ENCODE results near the gene SLC25A15. TPM values are rescaled to one million over a fixed set of nuclear protein-coding genes. Genes with fewer than 3 reads are reported as not detected.

Gene SLC25A15
- total RNA-seq, 2 donors from 2014 or later, result 7.7 to 12.6 TPM

GRCh38 chr13:40776681-40777165 is 12.7 kb upstream of the SLC25A15 start:
- ATAC-seq (ENCODE audit: insufficient number of reproducible peaks, low FRiP score, low read depth) (no peak), DNase-seq (ENCODE audit: low spot score) (no peak)
- no peaks in the 10 kb centered on the region for H3K36me3 ChIP-seq
- H3K9me3 ChIP-seq, result no peaks in the 10 kb centered on the region
- H3K4me1 ChIP-seq (ENCODE audit: control insufficient read depth in 1 of 2, low read depth in 2 of 2), result peaks cover 0 to 8% of the 10 kb centered on the region in 2 donors
- H3K27me3 ChIP-seq (replicated peaks; ENCODE audit: insufficient read depth), result no peaks in the 10 kb centered on the region
- H3K27ac ChIP-seq, result no peak overlapping the region
- peak overlapping the region; percentile 57 for H3K4me3 ChIP-seq
- no peak for TF ChIP-seq CTCF (IDR thresholded peaks at IDR 0.05)

GRCh38 chr13:40777166-40777808 is 12.1 kb upstream of the SLC25A15 start:
- Histone ChIP-seq H3K27me3 (replicated peaks; ENCODE audit: insufficient read depth) (no peaks in the 10 kb centered on the region), H3K4me1 (ENCODE audit: control insufficient read depth in 1 of 2, low read depth in 2 of 2) (peaks cover 0 to 8% of the 10 kb centered on the region in 2 donors), H3K4me3 (peak overlapping the region; percentile 57), H3K27ac (no peak overlapping the region), H3K36me3 (no peaks in the 10 kb centered on the region), H3K9me3 (no peaks in the 10 kb centered on the region)
- DNase-seq (ENCODE audit: low spot score), result no peak
- peak; percentile 65 for TF ChIP-seq CTCF (IDR thresholded peaks at IDR 0.05)
- ATAC-seq (ENCODE audit: insufficient number of reproducible peaks, low FRiP score, low read depth), result peak; percentile 59

- DNase-seq (ENCODE audit: low spot score) (no peak), ATAC-seq (ENCODE audit: insufficient number of reproducible peaks, low FRiP score, low read depth) (peak; percentile 2)
- H3K4me3 ChIP-seq, result no peak overlapping the region
- TF ChIP-seq CTCF (IDR thresholded peaks at IDR 0.05), result no peak
- peaks cover 0 to 8% of the 10 kb centered on the region in 2 donors for H3K4me1 ChIP-seq (ENCODE audit: control insufficient read depth in 1 of 2, low read depth in 2 of 2)
- H3K27ac ChIP-seq, result no peak overlapping the region
- no peaks in the 10 kb centered on the region for H3K9me3 ChIP-seq
- H3K27me3 ChIP-seq (replicated peaks; ENCODE audit: insufficient read depth), result no peaks in the 10 kb centered on the region
- H3K36me3 ChIP-seq, result no peaks in the 10 kb centered on the region
These were observed 11.6 kb upstream of the SLC25A15 start for GRCh38 chr13:40777809-40778175.

GRCh38 chr13:40779049-40779448 is 10.4 kb upstream of the SLC25A15 start:
- ATAC-seq (ENCODE audit: insufficient number of reproducible peaks, low FRiP score, low read depth) (no peak), DNase-seq (ENCODE audit: low spot score) (no peak)
- H3K4me1 ChIP-seq (ENCODE audit: control insufficient read depth in 1 of 2, low read depth in 2 of 2), result peaks cover 0 to 8% of the 10 kb centered on the region in 2 donors
- H3K27me3 ChIP-seq (replicated peaks; ENCODE audit: insufficient read depth), result no peaks in the 10 kb centered on the region
- H3K9me3 ChIP-seq, result no peaks in the 10 kb centered on the region
- no peak overlapping the region for H3K4me3 ChIP-seq
- no peaks in the 10 kb centered on the region for H3K36me3 ChIP-seq
- TF ChIP-seq CTCF (IDR thresholded peaks at IDR 0.05), result no peak
- H3K27ac ChIP-seq, result no peak overlapping the region

GRCh38 chr13:40779796-40780285 is 9.6 kb upstream of the SLC25A15 start:
- Histone ChIP-seq H3K36me3 (no peaks in the 10 kb centered on the region), H3K4me3 (no peak overlapping the region), H3K27ac (no peak overlapping the region), H3K27me3 (replicated peaks; ENCODE audit: insufficient read depth) (no peaks in the 10 kb centered on the region), H3K4me1 (ENCODE audit: control insufficient read depth in 1 of 2, low read depth in 2 of 2) (peaks cover 0 to 8% of the 10 kb centered on the region in 2 donors), H3K9me3 (no peaks in the 10 kb centered on the region)
- no peak for ATAC-seq (ENCODE audit: insufficient number of reproducible peaks, low FRiP score, low read depth)
- DNase-seq (ENCODE audit: low spot score), result no peak
- TF ChIP-seq CTCF (IDR thresholded peaks at IDR 0.05), result no peak
